ENCODE results near the gene POU3F2. TPM values are rescaled to one million over a fixed set of nuclear protein-coding genes. Genes with fewer than 3 reads are reported as not detected.

The POU3F2 gene
- total and polyA plus RNA-seq, 9 of the 15 experiments (the other 6 are each of a cell fraction or from before 2014, with no cell fraction given) = 0.08 to 0.46 (median 0.36) TPM

GRCh38 chr6:98824902-98825599 is 9.3 kb upstream of the POU3F2 start:
- POLR2A ChIA-PET = no interaction called here
- ATAC-seq (peak; percentile 14; the same call in 2 of the 3 replicates), DNase-seq (ENCODE audit: extremely low read depth in 1 of 4, low spot score in 3 of 4) (no peak), FAIRE-seq (no peak)
- Histone ChIP-seq H3K27ac (ENCODE audit: extremely low read depth, low read depth, low read length) (no peak overlapping the region), H3K9ac (ENCODE audit: insufficient read depth in 1 of 2, low read depth in 2 of 2, low read length in 2 of 2) (no peak overlapping the region), H3K79me2 (ENCODE audit: control insufficient read depth, insufficient read depth, low read length) (no peaks in the 10 kb centered on the region), H2AFZ (ENCODE audit: low read depth, low read length) (no peak overlapping the region; the same call in 1 of the 2 replicates), H3K4me3 (no peak overlapping the region), H3K4me1 (replicated peaks in 1 of 2; ENCODE audit: control insufficient read depth in 2 of 2, insufficient read depth in 2 of 2, low read length in 2 of 2) (peaks cover 0 to 12% of the 10 kb centered on the region in 2 experiments; a peak in 2 of 5 replicates), H3K9me1 (ENCODE audit: control insufficient read depth, insufficient read depth, low read length) (no peaks in the 10 kb centered on the region), H3K4me2 (ENCODE audit: insufficient read depth, low read length) (no peak overlapping the region), H3K27me3 (ENCODE audit: control insufficient read depth in 2 of 2, insufficient read depth in 2 of 2, low read length in 2 of 2) (peaks cover 27 to 34% of the 10 kb centered on the region in 2 experiments), H3K36me3 (ENCODE audit: control insufficient read depth, insufficient read depth, low read length) (no peaks in the 10 kb centered on the region), H4K20me1 (replicated peaks; ENCODE audit: control insufficient read depth, insufficient read depth, low read length) (no peaks in the 10 kb centered on the region), H3K9me3 (replicated peaks; ENCODE audit: control insufficient read depth, insufficient read depth, low read depth, low read length) (no peaks in the 10 kb centered on the region)
- WGBS (ENCODE audit: insufficient coverage, low coverage, missing lambda C conversion rate) = 10% methylated on average over 20 of the region's 32 CpGs
- BruUV-seq (replicated peaks) = no TSS peak
- TF ChIP-seq RBFOX2 (IDR thresholded peaks at IDR 0.05; ENCODE audit: low read depth, low read length) (no peak), VEZF1 (CRISPR knock-in tag; IDR thresholded peaks at IDR 0.05) (no peak), ZBTB8A (IDR thresholded peaks at IDR 0.05; ENCODE audit: partially characterized antibody) (no peak), CHD2 (IDR thresholded peaks at IDR 0.05; ENCODE audit: low read depth, low read length) (no peak), MCM2 (IDR thresholded peaks at IDR 0.05; ENCODE audit: low read depth) (no peak), NFYB (IDR thresholded peaks at IDR 0.05; ENCODE audit: extremely low read depth, insufficient read length) (no peak), ESRRA (IDR thresholded peaks at IDR 0.05; ENCODE audit: borderline replicate concordance, low read depth) (no peak), ZNF232 (CRISPR knock-in tag; IDR thresholded peaks at IDR 0.05) (no peak), ZBTB17 (CRISPR knock-in tag; IDR thresholded peaks at IDR 0.05) (no peak), ZNF282 (CRISPR knock-in tag; IDR thresholded peaks at IDR 0.05) (no peak), ZNF133 (CRISPR knock-in tag; IDR thresholded peaks at IDR 0.05) (no peak), PTBP1 (IDR thresholded peaks at IDR 0.05; ENCODE audit: low read depth, low read length) (no peak), ZZZ3 (IDR thresholded peaks at IDR 0.05) (no peak), SP2 (IDR thresholded peaks at IDR 0.05; ENCODE audit: extremely low read depth, low read depth, low read length, poor library complexity, severe bottlenecking) (no peak), MAFG (tag; conservative IDR thresholded peaks at IDR 0.05) (no peak)
- in situ Hi-C loops (cut with MboI) (no loop called here), intact Hi-C loops (cut with micrococcal nuclease) (no loop called here)
- CTCF ChIA-PET (ENCODE audit: low intra/inter-chr PET ratio) = no interaction called here
